ENCODE results near the gene TMEM205.

Gene TMEM205

GRCh38 chr19:11330127-11330526 lies 15.9 kb downstream of the TMEM205 start:
- no peaks in the 10 kb centered on the region for H4K20me1 ChIP-seq (ENCODE audit: low read depth, low read length)
- H3K27ac ChIP-seq (ENCODE audit: low read depth, low read length) = no peak overlapping the region
- no peaks in the 10 kb centered on the region for H3K9me3 ChIP-seq (ENCODE audit: insufficient read depth, low read length)
- H3K36me3 ChIP-seq (ENCODE audit: low read length) = no peaks in the 10 kb centered on the region
- H3K9me2 ChIP-seq (replicated peaks; ENCODE audit: insufficient read depth, low read length) = no peaks in the 10 kb centered on the region
- no peak for TF ChIP-seq CTCF (IDR thresholded peaks at IDR 0.05; ENCODE audit: insufficient read depth, low read length, poor library complexity, severe bottlenecking)
- no peak for TF ChIP-seq EZH2phosphoT487 (conservative IDR thresholded peaks at IDR 0.05; ENCODE audit: low read length)
- H3K4me3 ChIP-seq (ENCODE audit: insufficient read depth, low read length, poor library complexity, severe bottlenecking) = no peak overlapping the region
- H3K4me2 ChIP-seq (ENCODE audit: low read depth, low read length, poor library complexity, severe bottlenecking) = no peak overlapping the region
- H3K79me2 ChIP-seq (ENCODE audit: insufficient read depth, low read length) = no peaks in the 10 kb centered on the region
- no peak overlapping the region for H3K9ac ChIP-seq (ENCODE audit: low read length)
- no peaks in the 10 kb centered on the region for H3F3A ChIP-seq (ENCODE audit: insufficient read depth)
- no peaks in the 10 kb centered on the region for H3K27me3 ChIP-seq (ENCODE audit: low read length)
- H2AFZ ChIP-seq (ENCODE audit: low read depth, low read length, severe bottlenecking) = no peak overlapping the region

GRCh38 chr19:11325544-11325943 lies 20.5 kb downstream of the TMEM205 start:
- Histone ChIP-seq H3K4me3 (ENCODE audit: insufficient read depth, low read length, poor library complexity, severe bottlenecking) (no peak overlapping the region), H3K27ac (ENCODE audit: low read depth, low read length) (no peak overlapping the region), H4K20me1 (ENCODE audit: low read depth, low read length) (no peaks in the 10 kb centered on the region), H3K36me3 (ENCODE audit: low read length) (no peaks in the 10 kb centered on the region), H3K9me2 (replicated peaks; ENCODE audit: insufficient read depth, low read length) (no peaks in the 10 kb centered on the region), H3K9ac (ENCODE audit: low read length) (no peak overlapping the region), H2AFZ (ENCODE audit: low read depth, low read length, severe bottlenecking) (no peak overlapping the region), H3K79me2 (ENCODE audit: insufficient read depth, low read length) (no peaks in the 10 kb centered on the region), H3K27me3 (ENCODE audit: low read length) (no peaks in the 10 kb centered on the region), H3K9me3 (ENCODE audit: insufficient read depth, low read length) (no peaks in the 10 kb centered on the region), H3F3A (ENCODE audit: insufficient read depth) (no peaks in the 10 kb centered on the region), H3K4me2 (ENCODE audit: low read depth, low read length, poor library complexity, severe bottlenecking) (no peak overlapping the region)
- TF ChIP-seq EZH2phosphoT487 (conservative IDR thresholded peaks at IDR 0.05; ENCODE audit: low read length) (no peak), CTCF (IDR thresholded peaks at IDR 0.05; ENCODE audit: insufficient read depth, low read length, poor library complexity, severe bottlenecking) (no peak)

- Histone ChIP-seq H2AFZ (ENCODE audit: low read depth, low read length, severe bottlenecking) (no peak overlapping the region), H3K4me3 (ENCODE audit: insufficient read depth, low read length, poor library complexity, severe bottlenecking) (no peak overlapping the region), H3K9me3 (ENCODE audit: insufficient read depth, low read length) (no peaks in the 10 kb centered on the region), H3K27me3 (ENCODE audit: low read length) (no peaks in the 10 kb centered on the region), H3K79me2 (ENCODE audit: insufficient read depth, low read length) (no peaks in the 10 kb centered on the region), H3K9me2 (replicated peaks; ENCODE audit: insufficient read depth, low read length) (no peaks in the 10 kb centered on the region), H3K9ac (ENCODE audit: low read length) (no peak overlapping the region), H3K27ac (ENCODE audit: low read depth, low read length) (no peak overlapping the region), H4K20me1 (ENCODE audit: low read depth, low read length) (no peaks in the 10 kb centered on the region), H3K36me3 (ENCODE audit: low read length) (no peaks in the 10 kb centered on the region), H3F3A (ENCODE audit: insufficient read depth) (no peaks in the 10 kb centered on the region), H3K4me2 (ENCODE audit: low read depth, low read length, poor library complexity, severe bottlenecking) (no peak overlapping the region)
- no peak for TF ChIP-seq EZH2phosphoT487 (conservative IDR thresholded peaks at IDR 0.05; ENCODE audit: low read length)
- no peak for TF ChIP-seq CTCF (IDR thresholded peaks at IDR 0.05; ENCODE audit: insufficient read depth, low read length, poor library complexity, severe bottlenecking)
These were observed 21.2 kb downstream of the TMEM205 start for GRCh38 chr19:11324748-11325389.

All from SU-DHL-6 (cell line).